Measurements from ENCODE around the gene AK1. TPM values are rescaled to one million over a fixed set of nuclear protein-coding genes. Genes with fewer than 3 reads are reported as not detected.

AK1 gene
- total and polyA plus RNA-seq, 9 of the 15 experiments (the other 6 are each of a cell fraction or from before 2014, with no cell fraction given): 10.1 to 71.8 (median 39.0) TPM

DNA sequence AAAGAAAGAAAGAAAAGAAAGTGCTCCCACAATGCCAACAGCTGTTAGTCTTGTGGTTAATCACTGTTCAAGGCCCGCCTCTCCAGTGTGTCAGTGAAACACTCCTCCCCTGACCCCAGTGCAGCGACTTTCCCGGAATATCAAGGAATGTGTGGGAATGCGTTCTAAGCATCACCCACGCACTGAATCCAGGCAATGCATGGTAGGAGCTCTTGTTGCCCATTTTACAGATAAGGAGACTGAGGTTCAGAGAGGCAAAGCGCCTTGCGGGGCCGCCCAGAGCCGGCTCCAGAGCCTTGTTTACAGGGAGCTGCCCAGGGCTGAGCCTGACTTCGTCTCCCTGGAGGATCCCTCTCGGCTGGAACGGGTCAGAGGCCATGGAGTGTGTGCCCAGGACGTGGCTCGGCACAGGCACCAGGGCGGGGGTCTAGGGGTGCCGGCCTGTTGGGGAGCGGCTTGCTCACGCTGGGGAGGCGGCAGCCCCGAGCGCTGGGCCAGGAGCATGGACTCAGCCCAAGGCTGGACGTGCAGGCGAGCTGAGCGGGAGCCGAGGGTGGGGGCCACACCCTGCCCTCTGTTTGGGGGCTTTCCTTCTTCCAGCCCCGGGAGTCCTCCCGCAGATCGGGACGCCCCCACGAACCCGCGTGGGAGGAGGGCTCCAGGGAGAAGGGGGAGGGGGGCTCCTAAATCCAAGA, 21.1 kb upstream of the AK1 start (continued):
- TF ChIP-seq, protein P1, sequence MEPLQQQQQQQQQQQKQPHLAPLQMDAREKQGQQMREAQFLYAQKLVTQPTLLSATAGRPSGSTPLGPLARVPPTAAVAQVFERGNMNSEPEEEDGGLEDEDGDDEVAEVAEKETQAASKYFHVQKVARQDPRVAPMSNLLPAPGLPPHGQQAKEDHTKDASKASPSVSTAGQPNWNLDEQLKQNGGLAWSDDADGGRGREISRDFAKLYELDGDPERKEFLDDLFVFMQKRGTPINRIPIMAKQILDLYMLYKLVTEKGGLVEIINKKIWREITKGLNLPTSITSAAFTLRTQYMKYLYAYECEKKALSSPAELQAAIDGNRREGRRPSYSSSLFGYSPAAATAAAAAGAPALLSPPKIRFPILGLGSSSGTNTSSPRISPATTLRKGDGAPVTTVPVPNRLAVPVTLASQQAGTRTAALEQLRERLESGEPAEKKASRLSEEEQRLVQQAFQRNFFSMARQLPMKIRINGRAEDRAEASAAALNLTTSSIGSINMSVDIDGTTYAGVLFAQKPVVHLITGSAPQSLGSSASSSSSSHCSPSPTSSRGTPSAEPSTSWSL (CRISPR knock-in tag; IDR thresholded peaks at IDR 0.05; ENCODE audit: borderline replicate concordance): no peak
- no peak for TF ChIP-seq TRIM24 (IDR thresholded peaks at IDR 0.05)
- TF ChIP-seq ZNF717 (CRISPR knock-in tag; IDR thresholded peaks at IDR 0.05): no peak
- TF ChIP-seq, protein P2, sequence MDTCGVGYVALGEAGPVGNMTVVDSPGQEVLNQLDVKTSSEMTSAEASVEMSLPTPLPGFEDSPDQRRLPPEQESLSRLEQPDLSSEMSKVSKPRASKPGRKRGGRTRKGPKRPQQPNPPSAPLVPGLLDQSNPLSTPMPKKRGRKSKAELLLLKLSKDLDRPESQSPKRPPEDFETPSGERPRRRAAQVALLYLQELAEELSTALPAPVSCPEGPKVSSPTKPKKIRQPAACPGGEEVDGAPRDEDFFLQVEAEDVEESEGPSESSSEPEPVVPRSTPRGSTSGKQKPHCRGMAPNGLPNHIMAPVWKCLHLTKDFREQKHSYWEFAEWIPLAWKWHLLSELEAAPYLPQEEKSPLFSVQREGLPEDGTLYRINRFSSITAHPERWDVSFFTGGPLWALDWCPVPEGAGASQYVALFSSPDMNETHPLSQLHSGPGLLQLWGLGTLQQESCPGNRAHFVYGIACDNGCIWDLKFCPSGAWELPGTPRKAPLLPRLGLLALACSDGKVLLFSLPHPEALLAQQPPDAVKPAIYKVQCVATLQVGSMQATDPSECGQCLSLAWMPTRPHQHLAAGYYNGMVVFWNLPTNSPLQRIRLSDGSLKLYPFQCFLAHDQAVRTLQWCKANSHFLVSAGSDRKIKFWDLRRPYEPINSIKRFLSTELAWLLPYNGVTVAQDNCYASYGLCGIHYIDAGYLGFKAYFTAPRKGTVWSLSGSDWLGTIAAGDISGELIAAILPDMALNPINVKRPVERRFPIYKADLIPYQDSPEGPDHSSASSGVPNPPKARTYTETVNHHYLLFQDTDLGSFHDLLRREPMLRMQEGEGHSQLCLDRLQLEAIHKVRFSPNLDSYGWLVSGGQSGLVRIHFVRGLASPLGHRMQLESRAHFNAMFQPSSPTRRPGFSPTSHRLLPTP (IDR thresholded peaks at IDR 0.05; ENCODE audit: borderline replicate concordance, extremely low read depth, insufficient read length): no peak
- TF ChIP-seq ZNF511 (CRISPR knock-in tag; IDR thresholded peaks at IDR 0.05): 0 out of 2 replicates have a peak, but pooled peaks have one; percentile 34
- no peak for TF ChIP-seq MTF1 (CRISPR knock-in tag; IDR thresholded peaks at IDR 0.05; ENCODE audit: borderline replicate concordance)
- no peak for TF ChIP-seq MECOM (CRISPR knock-in tag; IDR thresholded peaks at IDR 0.05)
- no peak for TF ChIP-seq BACH1 (tag; IDR thresholded peaks at IDR 0.05)
- TF ChIP-seq PHTF2 (CRISPR knock-in tag; IDR thresholded peaks at IDR 0.05): no peak
- no peak for TF ChIP-seq CEBPG (CRISPR knock-in tag; IDR thresholded peaks at IDR 0.05)
- no peak for TF ChIP-seq CEBPG (tag; conservative IDR thresholded peaks at IDR 0.05 in 1 of 2, IDR thresholded peaks at IDR 0.05 in 1 of 2)
- TF ChIP-seq, protein P3, sequence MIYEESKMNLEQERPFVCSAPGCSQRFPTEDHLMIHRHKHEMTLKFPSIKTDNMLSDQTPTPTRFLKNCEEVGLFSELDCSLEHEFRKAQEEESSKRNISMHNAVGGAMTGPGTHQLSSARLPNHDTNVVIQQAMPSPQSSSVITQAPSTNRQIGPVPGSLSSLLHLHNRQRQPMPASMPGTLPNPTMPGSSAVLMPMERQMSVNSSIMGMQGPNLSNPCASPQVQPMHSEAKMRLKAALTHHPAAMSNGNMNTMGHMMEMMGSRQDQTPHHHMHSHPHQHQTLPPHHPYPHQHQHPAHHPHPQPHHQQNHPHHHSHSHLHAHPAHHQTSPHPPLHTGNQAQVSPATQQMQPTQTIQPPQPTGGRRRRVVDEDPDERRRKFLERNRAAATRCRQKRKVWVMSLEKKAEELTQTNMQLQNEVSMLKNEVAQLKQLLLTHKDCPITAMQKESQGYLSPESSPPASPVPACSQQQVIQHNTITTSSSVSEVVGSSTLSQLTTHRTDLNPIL (CRISPR knock-in tag; IDR thresholded peaks at IDR 0.05): no peak
- TF ChIP-seq MTA2 (IDR thresholded peaks at IDR 0.05; ENCODE audit: low read depth): no peak
- TF ChIP-seq ZFX (CRISPR knock-in tag; IDR thresholded peaks at IDR 0.05): 0 out of 2 replicates have a peak, but pooled peaks have one; percentile 57
- TF ChIP-seq CTBP1 (IDR thresholded peaks at IDR 0.05; ENCODE audit: borderline replicate concordance): peak; percentile 21; the same call in 1 of the 2 replicates
- TF ChIP-seq ZBTB7A (IDR thresholded peaks at IDR 0.05; ENCODE audit: borderline replicate concordance, control insufficient read depth, low read depth, low read length): peak; percentile 82; the same call in 1 of the 2 replicates
- no peak for TF ChIP-seq COPS2 (conservative IDR thresholded peaks at IDR 0.05)
